Activated CD4-positive, alpha-beta memory T cell treated with anti-CD3 and anti-CD28 coated beads, Interleukin-2, amount 10 ng/mL, durations not matched to agents 7 days and 5 days (primary cell): ENCODE results near the gene CCDC157. TPM values are rescaled to one million over a fixed set of nuclear protein-coding genes. Genes with fewer than 3 reads are reported as not detected.

Experiments used
- CTCF ChIA-PET: fragments of 350-600 bp; sonication (Branson Sonifier 250); formaldehyde crosslinking; loops from one replicate; lab custom pipeline; 2021; ENCODE audit warnings: antibody characterized with exemption, inconsistent platforms; lab: Charles Lee
- POLR2A ChIA-PET: fragments of 350-600 bp; sonication (Branson Sonifier 250); formaldehyde crosslinking; loops from one replicate; lab custom pipeline; 2021; ENCODE audit warnings: antibody characterized with exemption; lab: Charles Lee
- DNase-seq: peaks from one replicate; pipeline ENCODE4 v3.0.0-alpha.2; 2020
- H3K27ac Mint-ChIP-seq: one replicate; pipeline ENCODE4 v1.8.0; 2021; ENCODE audit warnings: mild to moderate bottlenecking, mixed read lengths
- H3K27me3 Mint-ChIP-seq: one replicate; pipeline ENCODE4 v1.8.0; 2021; ENCODE audit warnings: mixed read lengths
- H3K36me3 Mint-ChIP-seq: one replicate; pipeline ENCODE4 v1.8.0; 2021; ENCODE audit warnings: low read depth, mixed read lengths
- H3K4me1 Mint-ChIP-seq: one replicate; pipeline ENCODE4 v1.8.0; 2021; ENCODE audit warnings: mixed read lengths
- H3K4me3 Mint-ChIP-seq: one replicate; pipeline ENCODE4 v1.8.0; 2021; ENCODE audit warnings: mild to moderate bottlenecking, mixed read lengths
- H3K9me3 Mint-ChIP-seq: one replicate; pipeline ENCODE4 v1.8.0; 2021; ENCODE audit warnings: mixed read lengths
- total RNA-seq, 2 experiments: library from RNA; stranded (reverse); gene quantifications; one replicate each; pipeline ENCODE4 v1.2.3, GENCODE V29; 2021

Gene CCDC157
- 1 to 10 TPM; 3.2 to 3.6 TPM for total RNA-seq

GRCh38 chr22:30356449-30357235, at the start of gene CCDC157, which contains the start of gene SF3A1:
Gene CCDC157, plus strand, starts transcription at chr22:30357007. Its CDS starts 8,994 bp downstream, at chr22:30366001.
Gene SF3A1, minus strand, starts transcription at chr22:30356894. Its CDS starts 102 bp downstream, at chr22:30356792.
- DNase-seq = peak; percentile 90
- ChIA-PET CTCF (interaction anchor here (1.0 to 3.3 kb wide), 4 partner anchors 30 to 68 kb away, joined by 4 to 37 read pairs (median 5); partner anchors contain the start of genes CASTOR1, RNF215 and TBC1D10A), POLR2A (interaction anchor here (0.6 to 3.4 kb wide), 34 partner anchors 9 to 519 kb away, joined by 3 to 49 read pairs (median 4); partner anchors contain the start of genes ASCC2, CASTOR1, MTFP1 and OSM)
- Mint-ChIP-seq H3K4me3 (peak within 1 kb of the TSS; percentile 92), H3K4me1 (peaks cover 49% of the 10 kb centered on the region), H3K9me3 (no peaks in the 10 kb centered on the region), H3K27ac (peak within 1 kb of the TSS; percentile 78), H3K36me3 (peaks cover 40% of the 10 kb centered on the region), H3K27me3 (no peaks in the 10 kb centered on the region)

- Mint-ChIP-seq H3K4me1 (peaks cover 97% of the 10 kb centered on the region), H3K4me3 (peak overlapping the region; percentile 78), H3K27ac (peak overlapping the region; percentile 96), H3K27me3 (no peaks in the 10 kb centered on the region), H3K36me3 (peaks cover 49% of the 10 kb centered on the region), H3K9me3 (no peaks in the 10 kb centered on the region)
- ChIA-PET POLR2A (interaction anchor here (0.7 to 15.7 kb wide), 9 partner anchors 9 to 90 kb away, joined by 3 to 229 read pairs (median 5); partner anchors contain the start of genes CASTOR1, CCDC157, SEC14L2 and SF3A1), CTCF (interaction anchor here (0.6 to 9.3 kb wide), 5 partner anchors 18 to 117 kb away, joined by 3 to 89 read pairs (median 5); partner anchors contain the start of genes CASTOR1 and TBC1D10A)
- DNase-seq = no peak
Measured at GRCh38 chr22:30307041-30307574, 49.7 kb upstream of the CCDC157 start.

GRCh38 chr22:30308093-30308492, 48.7 kb upstream of the CCDC157 start:
- ChIA-PET CTCF (interaction anchor here (0.9 to 9.3 kb wide), 3 partner anchors 14 to 19 kb away, joined by 3 to 89 read pairs (median 5); partner anchors contain the start of genes CASTOR1 and TBC1D10A), POLR2A (interaction anchor here (1.1 to 15.7 kb wide), 7 partner anchors 8 to 89 kb away, joined by 3 to 229 read pairs (median 25); partner anchors contain the start of genes CASTOR1, CCDC157, SEC14L2 and SF3A1)
- H3K36me3 Mint-ChIP-seq = peaks cover 49% of the 10 kb centered on the region
- H3K9me3 Mint-ChIP-seq = no peaks in the 10 kb centered on the region
- peaks cover 97% of the 10 kb centered on the region for H3K4me1 Mint-ChIP-seq
- H3K27ac Mint-ChIP-seq = peak overlapping the region; percentile 96
- H3K27me3 Mint-ChIP-seq = no peaks in the 10 kb centered on the region
- no peak for DNase-seq
- no peak overlapping the region for H3K4me3 Mint-ChIP-seq

GRCh38 chr22:30308518-30309230, 48.1 kb upstream of the CCDC157 start:
- H3K4me3 Mint-ChIP-seq = no peak overlapping the region
- H3K36me3 Mint-ChIP-seq = peaks cover 44% of the 10 kb centered on the region
- H3K27ac Mint-ChIP-seq = peak overlapping the region; percentile 96
- ChIA-PET CTCF (interaction anchor here (0.9 to 9.3 kb wide), 3 partner anchors 14 to 19 kb away, joined by 3 to 89 read pairs (median 5); partner anchors contain the start of genes CASTOR1 and TBC1D10A), POLR2A (interaction anchor here (1.6 to 15.7 kb wide), 4 partner anchors 9 to 41 kb away, joined by 4 to 229 read pairs (median 46); partner anchors contain the start of genes CASTOR1 and TBC1D10A)
- H3K27me3 Mint-ChIP-seq = no peaks in the 10 kb centered on the region
- peak; percentile 38 for DNase-seq
- H3K9me3 Mint-ChIP-seq = no peaks in the 10 kb centered on the region
- H3K4me1 Mint-ChIP-seq = peaks cover 95% of the 10 kb centered on the region

DNA sequence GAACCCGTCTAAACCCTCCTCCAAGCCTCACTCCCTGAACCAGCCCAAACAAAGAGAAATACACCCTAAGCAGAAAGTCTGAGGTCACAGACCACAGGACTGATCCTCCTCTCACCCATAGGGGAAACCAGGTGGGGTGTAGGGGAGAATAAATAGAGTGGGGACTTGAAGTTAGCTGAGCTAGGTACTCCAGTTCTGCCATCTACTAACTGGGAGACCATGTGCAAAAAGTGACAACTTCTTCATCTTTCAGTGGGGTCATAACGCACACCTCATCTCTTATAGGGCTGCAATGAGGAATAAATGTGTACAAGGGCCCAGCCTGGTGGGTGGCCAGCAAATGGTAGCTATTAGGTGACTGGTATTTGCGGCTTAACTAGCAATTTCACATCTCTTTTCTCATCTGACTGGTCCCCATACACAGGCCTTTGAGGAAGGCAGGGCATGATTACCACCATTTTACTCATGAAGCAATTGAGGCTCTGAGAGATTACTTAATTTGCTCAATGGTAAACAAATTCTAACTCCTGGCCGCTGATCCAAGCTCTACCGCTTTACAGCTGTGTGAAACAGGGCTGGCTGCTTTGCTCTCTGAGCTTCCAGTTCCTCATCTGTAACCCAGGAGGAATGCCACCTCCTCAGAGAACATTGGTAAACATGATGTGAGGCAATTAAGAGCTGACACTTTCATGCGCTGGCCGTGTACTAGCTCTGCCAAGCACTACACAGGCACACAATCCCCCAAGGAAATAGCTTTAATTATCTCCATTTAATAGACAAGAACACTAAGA, 46.7 kb upstream of the CCDC157 start:
- CTCF ChIA-PET = interaction anchor here (0.6 to 1.3 kb wide), 4 partner anchors 15 to 77 kb away, joined by 4 to 9 read pairs (median 5); partner anchors contain the start of gene RNF215
- Mint-ChIP-seq H3K36me3 (peaks cover 44% of the 10 kb centered on the region), H3K9me3 (no peaks in the 10 kb centered on the region), H3K27ac (peak overlapping the region; percentile 78), H3K27me3 (no peaks in the 10 kb centered on the region), H3K4me1 (peaks cover 95% of the 10 kb centered on the region), H3K4me3 (no peak overlapping the region)
- POLR2A ChIA-PET = interaction anchor here (1.1 to 15.7 kb wide), 4 partner anchors 8 to 21 kb away, joined by 3 to 229 read pairs (median 4); partner anchors contain the start of genes CASTOR1 and TBC1D10A
- DNase-seq = peak; percentile 37

DNA sequence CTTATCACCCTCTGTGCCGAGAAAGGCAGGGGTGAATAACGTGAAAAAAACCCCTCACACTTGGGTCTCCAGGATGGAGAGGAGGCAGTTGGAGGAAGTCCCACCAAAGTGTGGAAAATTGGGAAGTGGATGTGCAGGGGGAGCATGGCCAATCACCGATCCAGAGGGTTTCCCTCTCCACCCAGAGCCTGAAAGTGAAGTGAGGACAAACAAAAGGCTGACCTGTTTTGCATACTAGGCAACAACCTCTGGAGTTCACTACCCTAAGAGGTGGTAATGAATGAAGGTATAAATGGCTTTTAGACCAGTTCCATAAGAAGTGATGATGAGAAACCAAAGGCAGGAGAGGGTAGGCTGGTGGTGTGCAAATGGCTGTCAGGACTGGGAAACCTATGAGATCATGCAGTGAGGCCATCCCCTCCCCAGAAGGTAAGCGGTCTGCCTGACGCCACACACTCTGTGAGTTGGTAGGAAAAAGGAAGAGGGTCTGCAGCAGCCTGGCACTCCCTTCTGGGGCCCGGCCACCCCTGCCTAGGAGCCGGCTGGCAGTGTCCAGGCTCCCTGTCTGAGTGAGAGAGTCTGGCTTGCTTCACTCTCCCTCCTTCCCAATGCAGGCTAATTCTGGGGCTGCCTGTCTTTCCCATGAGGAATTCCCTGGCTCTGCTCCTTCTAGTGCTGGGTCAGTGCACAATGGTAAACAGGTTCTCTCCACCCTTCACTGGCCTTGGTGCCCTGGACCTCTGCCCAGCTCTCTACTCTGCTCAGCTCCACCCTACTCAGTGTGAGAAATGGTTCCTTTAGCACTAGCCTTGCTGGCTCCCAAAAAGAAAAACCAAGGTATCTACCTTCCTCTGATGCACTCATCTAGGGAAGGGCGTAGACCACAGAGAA, 45.7 kb upstream of the CCDC157 start:
- no peaks in the 10 kb centered on the region for H3K9me3 Mint-ChIP-seq
- peaks cover 53% of the 10 kb centered on the region for H3K36me3 Mint-ChIP-seq
- ChIA-PET CTCF (interaction anchor here (0.9 to 1.2 kb wide), 2 partner anchors 14 to 16 kb away, joined by 3 to 5 read pairs; partner anchors contain the start of gene TBC1D10A), POLR2A (interaction anchor here (1.7 to 15.7 kb wide), 2 partner anchors 14 to 21 kb away, joined by 5 to 229 read pairs; partner anchors contain the start of genes CASTOR1 and TBC1D10A)
- no peak for DNase-seq
- H3K27me3 Mint-ChIP-seq = no peaks in the 10 kb centered on the region
- no peak overlapping the region for H3K4me3 Mint-ChIP-seq
- peak overlapping the region; percentile 40 for H3K27ac Mint-ChIP-seq
- peaks cover 95% of the 10 kb centered on the region for H3K4me1 Mint-ChIP-seq

DNA sequence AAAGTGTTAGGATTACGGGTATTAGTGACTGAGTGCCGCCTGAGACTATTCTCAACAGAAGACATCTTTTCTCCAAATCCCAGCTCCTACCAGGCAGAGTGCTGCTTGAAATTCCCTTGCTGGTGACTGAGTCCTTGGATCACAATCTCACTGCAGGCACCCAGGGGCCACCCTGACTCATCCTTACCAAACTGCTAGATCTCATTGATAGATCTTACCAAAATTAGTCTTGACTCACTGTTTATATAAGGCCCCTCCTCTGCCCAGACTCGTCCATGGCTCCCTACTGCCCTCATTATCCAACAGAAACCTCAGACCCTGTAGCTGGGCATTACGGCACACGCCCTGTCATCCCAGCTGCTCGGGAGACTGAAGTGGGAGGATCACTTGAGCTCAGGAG, 44.8 kb upstream of the CCDC157 start:
- Mint-ChIP-seq H3K36me3 (peaks cover 55% of the 10 kb centered on the region), H3K4me1 (peaks cover 93% of the 10 kb centered on the region), H3K9me3 (no peaks in the 10 kb centered on the region), H3K4me3 (no peak overlapping the region), H3K27me3 (no peaks in the 10 kb centered on the region), H3K27ac (peak overlapping the region; percentile 76)
- POLR2A ChIA-PET = interaction anchor here (0.9 to 15.7 kb wide), 3 partner anchors 9 to 112 kb away, joined by 3 to 229 read pairs (median 5); partner anchors contain the start of gene TBC1D10A
- no peak for DNase-seq
- CTCF ChIA-PET = interaction anchor here (1.2 to 1.7 kb wide), 2 partner anchors 15 to 24 kb away, joined by 3 to 8 read pairs; partner anchors contain the start of gene TBC1D10A

- ChIA-PET CTCF (interaction anchor here (0.7 to 2.6 kb wide), 5 partner anchors 11 to 187 kb away, joined by 3 to 11 read pairs (median 5); no protein-coding TSS in a partner anchor), POLR2A (interaction anchor here (0.8 to 15.7 kb wide), 5 partner anchors 7 to 110 kb away, joined by 3 to 229 read pairs (median 5); partner anchors contain the start of gene TBC1D10A)
- peaks cover 55% of the 10 kb centered on the region for H3K36me3 Mint-ChIP-seq
- H3K4me1 Mint-ChIP-seq = peaks cover 93% of the 10 kb centered on the region
- H3K27me3 Mint-ChIP-seq = no peaks in the 10 kb centered on the region
- no peak overlapping the region for H3K4me3 Mint-ChIP-seq
- H3K27ac Mint-ChIP-seq = peak overlapping the region; percentile 1
- no peak for DNase-seq
- H3K9me3 Mint-ChIP-seq = no peaks in the 10 kb centered on the region
Measured at GRCh38 chr22:30313527-30314363, 43.1 kb upstream of the CCDC157 start.

GRCh38 chr22:30314915-30315314, 41.9 kb upstream of the CCDC157 start:
- no peaks in the 10 kb centered on the region for H3K27me3 Mint-ChIP-seq
- no peak overlapping the region for H3K4me3 Mint-ChIP-seq
- H3K9me3 Mint-ChIP-seq = no peaks in the 10 kb centered on the region
- H3K27ac Mint-ChIP-seq = peak overlapping the region; percentile 50
- H3K36me3 Mint-ChIP-seq = peaks cover 66% of the 10 kb centered on the region
- ChIA-PET POLR2A (interaction anchor here (1.3 to 15.7 kb wide), 4 partner anchors 8 to 42 kb away, joined by 3 to 229 read pairs (median 18); partner anchors contain the start of genes CASTOR1, CCDC157, SF3A1 and TBC1D10A), CTCF (interaction anchor here (1.3 to 2.6 kb wide), 4 partner anchors 9 to 27 kb away, joined by 3 to 11 read pairs (median 4); partner anchors contain the start of gene TBC1D10A)
- peaks cover 93% of the 10 kb centered on the region for H3K4me1 Mint-ChIP-seq
- DNase-seq = peak; percentile 38
